Measurements from ENCODE around the gene HOXD4.

Gene HOXD4

GRCh38 chr2:176187899-176188773, 36.8 kb downstream of the HOXD4 start, which contains the start of gene HOXD1:
TSS of gene HOXD1 (plus strand) at chr2:176188668. CDS start at chr2:176188802, 134 bp downstream.
- peak; percentile 76 for DNase-seq (ENCODE audit: low spot score)

- no peak for DNase-seq (ENCODE audit: low spot score)
Observed at GRCh38 chr2:176188774-176189680, 37.7 kb downstream of the HOXD4 start.

- DNase-seq (ENCODE audit: low spot score) = no peak
Observed at GRCh38 chr2:176189681-176190641, 38.6 kb downstream of the HOXD4 start.

- no peak for DNase-seq (ENCODE audit: low spot score)
Observed at GRCh38 chr2:176192351-176192750, 41.0 kb downstream of the HOXD4 start.

- DNase-seq (ENCODE audit: low spot score) = no peak
Observed at GRCh38 chr2:176193048-176193447, 41.7 kb downstream of the HOXD4 start.

- DNase-seq (ENCODE audit: low spot score) = no peak
Observed at GRCh38 chr2:176199902-176200301, 48.6 kb downstream of the HOXD4 start.

- no peak for DNase-seq (ENCODE audit: low spot score)
Observed at GRCh38 chr2:176200971-176201370, 49.6 kb downstream of the HOXD4 start.

- DNase-seq (ENCODE audit: low spot score) = no peak
Observed at GRCh38 chr2:176202491-176202890, 51.1 kb downstream of the HOXD4 start.

All from AG08396 (cell line).